ENCODE data around the gene SLC25A42. TPM values are rescaled to one million over a fixed set of nuclear protein-coding genes. Genes with fewer than 3 reads are reported as not detected.

Gene SLC25A42
- polyA plus RNA-seq, 2 of the 4 experiments (the other 2 are of a cell fraction), result 0.92 to 1.3 TPM

GRCh38 chr19:19083413-19084178 is 19.8 kb downstream of the SLC25A42 start:
- POLR2A ChIA-PET, result no interaction called here
- CTCF ChIA-PET, result no interaction called here
- H3K9me3 ChIP-seq, result no peaks in the 10 kb centered on the region
- FAIRE-seq, result no peak
- H3K4me1 ChIP-seq, result no peaks in the 10 kb centered on the region
- 55% methylated on average over 4 of the region's 10 CpGs for WGBS (ENCODE audit: missing lambda C conversion rate)
- TF ChIP-seq HDAC2 (IDR thresholded peaks at IDR 0.05) (no peak), HOXB13 (CRISPR knock-in tag; IDR thresholded peaks at IDR 0.05; ENCODE audit: low read depth) (no peak), MAZ (IDR thresholded peaks at IDR 0.05; ENCODE audit: borderline replicate concordance, low read depth, low read length) (no peak), MYC (IDR thresholded peaks at IDR 0.05; ENCODE audit: borderline replicate concordance, low read length) (no peak), JUN (IDR thresholded peaks at IDR 0.05) (no peak), POLR2A (IDR thresholded peaks at IDR 0.05; ENCODE audit: low read length) (no peak), PHF8 (IDR thresholded peaks at IDR 0.05; ENCODE audit: borderline replicate concordance, low read depth) (no peak), NR3C1 (IDR thresholded peaks at IDR 0.05) (no peak), RCOR1 (IDR thresholded peaks at IDR 0.05; ENCODE audit: low read depth, low read length) (no peak), GATA3 (IDR thresholded peaks at IDR 0.05; ENCODE audit: borderline replicate concordance) (no peak), RNF2 (IDR thresholded peaks at IDR 0.05; ENCODE audit: borderline replicate concordance, low read depth) (no peak), KDM1A (IDR thresholded peaks at IDR 0.05; ENCODE audit: low read depth) (no peak), HEYL (CRISPR knock-in tag; IDR thresholded peaks at IDR 0.05) (no peak), JUNB (IDR thresholded peaks at IDR 0.05) (no peak), EHMT2 (IDR thresholded peaks at IDR 0.05; ENCODE audit: low read depth) (no peak), HMGXB4 (CRISPR knock-in tag; IDR thresholded peaks at IDR 0.05; ENCODE audit: borderline replicate concordance) (no peak)
- TF ChIP-seq, protein P1, sequence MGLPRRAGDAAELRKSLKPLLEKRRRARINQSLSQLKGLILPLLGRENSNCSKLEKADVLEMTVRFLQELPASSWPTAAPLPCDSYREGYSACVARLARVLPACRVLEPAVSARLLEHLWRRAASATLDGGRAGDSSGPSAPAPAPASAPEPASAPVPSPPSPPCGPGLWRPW (IDR thresholded peaks at IDR 0.05), result no peak
- TF ChIP-seq, protein P2, sequence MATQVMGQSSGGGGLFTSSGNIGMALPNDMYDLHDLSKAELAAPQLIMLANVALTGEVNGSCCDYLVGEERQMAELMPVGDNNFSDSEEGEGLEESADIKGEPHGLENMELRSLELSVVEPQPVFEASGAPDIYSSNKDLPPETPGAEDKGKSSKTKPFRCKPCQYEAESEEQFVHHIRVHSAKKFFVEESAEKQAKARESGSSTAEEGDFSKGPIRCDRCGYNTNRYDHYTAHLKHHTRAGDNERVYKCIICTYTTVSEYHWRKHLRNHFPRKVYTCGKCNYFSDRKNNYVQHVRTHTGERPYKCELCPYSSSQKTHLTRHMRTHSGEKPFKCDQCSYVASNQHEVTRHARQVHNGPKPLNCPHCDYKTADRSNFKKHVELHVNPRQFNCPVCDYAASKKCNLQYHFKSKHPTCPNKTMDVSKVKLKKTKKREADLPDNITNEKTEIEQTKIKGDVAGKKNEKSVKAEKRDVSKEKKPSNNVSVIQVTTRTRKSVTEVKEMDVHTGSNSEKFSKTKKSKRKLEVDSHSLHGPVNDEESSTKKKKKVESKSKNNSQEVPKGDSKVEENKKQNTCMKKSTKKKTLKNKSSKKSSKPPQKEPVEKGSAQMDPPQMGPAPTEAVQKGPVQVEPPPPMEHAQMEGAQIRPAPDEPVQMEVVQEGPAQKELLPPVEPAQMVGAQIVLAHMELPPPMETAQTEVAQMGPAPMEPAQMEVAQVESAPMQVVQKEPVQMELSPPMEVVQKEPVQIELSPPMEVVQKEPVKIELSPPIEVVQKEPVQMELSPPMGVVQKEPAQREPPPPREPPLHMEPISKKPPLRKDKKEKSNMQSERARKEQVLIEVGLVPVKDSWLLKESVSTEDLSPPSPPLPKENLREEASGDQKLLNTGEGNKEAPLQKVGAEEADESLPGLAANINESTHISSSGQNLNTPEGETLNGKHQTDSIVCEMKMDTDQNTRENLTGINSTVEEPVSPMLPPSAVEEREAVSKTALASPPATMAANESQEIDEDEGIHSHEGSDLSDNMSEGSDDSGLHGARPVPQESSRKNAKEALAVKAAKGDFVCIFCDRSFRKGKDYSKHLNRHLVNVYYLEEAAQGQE (IDR thresholded peaks at IDR 0.05), result no peak
- TF ChIP-seq, protein P3, sequence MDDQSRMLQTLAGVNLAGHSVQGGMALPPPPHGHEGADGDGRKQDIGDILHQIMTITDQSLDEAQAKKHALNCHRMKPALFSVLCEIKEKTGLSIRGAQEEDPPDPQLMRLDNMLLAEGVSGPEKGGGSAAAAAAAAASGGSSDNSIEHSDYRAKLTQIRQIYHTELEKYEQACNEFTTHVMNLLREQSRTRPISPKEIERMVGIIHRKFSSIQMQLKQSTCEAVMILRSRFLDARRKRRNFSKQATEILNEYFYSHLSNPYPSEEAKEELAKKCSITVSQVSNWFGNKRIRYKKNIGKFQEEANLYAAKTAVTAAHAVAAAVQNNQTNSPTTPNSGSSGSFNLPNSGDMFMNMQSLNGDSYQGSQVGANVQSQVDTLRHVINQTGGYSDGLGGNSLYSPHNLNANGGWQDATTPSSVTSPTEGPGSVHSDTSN (IDR thresholded peaks at IDR 0.05), result no peak
- no peak for ATAC-seq
- H3K4me3 ChIP-seq, result no peak overlapping the region
- no peak overlapping the region for H3K4me2 ChIP-seq
- DNase-seq (ENCODE audit: low read depth in 1 of 2, low spot score in 1 of 2), result no peak
- H3K27ac ChIP-seq, result no peak overlapping the region

DNA sequence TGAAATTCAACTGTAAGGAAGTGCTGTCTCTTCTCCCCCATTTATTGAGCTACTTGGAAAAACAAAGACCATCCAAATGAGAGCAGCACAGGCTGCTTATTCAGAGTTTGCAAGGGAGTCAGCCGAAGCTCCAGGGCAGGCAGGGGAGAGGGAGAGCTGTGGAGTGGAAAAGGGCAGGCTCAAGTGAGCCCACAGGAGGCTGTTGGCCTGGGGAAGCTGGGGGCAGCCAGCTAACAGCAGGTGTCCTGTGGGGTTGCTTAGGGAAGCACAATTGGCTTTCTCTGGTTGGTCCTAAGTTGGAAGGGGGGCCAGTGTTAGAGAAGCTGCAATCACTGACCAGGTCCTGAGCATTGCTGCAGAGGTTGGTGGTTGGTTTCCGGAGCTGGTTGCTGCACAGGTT is 23.9 kb downstream of the SLC25A42 start:
- POLR2A ChIA-PET, result no interaction called here
- TF ChIP-seq RAD21 (conservative IDR thresholded peaks at IDR 0.05 in 1 of 2, IDR thresholded peaks at IDR 0.05 in 1 of 2) (no peak), EHMT2 (IDR thresholded peaks at IDR 0.05; ENCODE audit: low read depth) (no peak), CBX8 (IDR thresholded peaks at IDR 0.05) (no peak), POLR2A (IDR thresholded peaks at IDR 0.05; ENCODE audit: low read length) (no peak), KDM1A (IDR thresholded peaks at IDR 0.05; ENCODE audit: low read depth) (no peak), HOXB13 (CRISPR knock-in tag; IDR thresholded peaks at IDR 0.05; ENCODE audit: low read depth) (no peak), GATA3 (IDR thresholded peaks at IDR 0.05; ENCODE audit: borderline replicate concordance) (no peak)
- no peak for ATAC-seq
- CTCF ChIA-PET, result no interaction called here
- Histone ChIP-seq H3K4me3 (no peak overlapping the region), H3K4me2 (no peak overlapping the region), H3K9me3 (no peaks in the 10 kb centered on the region), H3K27ac (no peak overlapping the region), H3K4me1 (no peaks in the 10 kb centered on the region)
- 61% methylated on average over 2 of the region's 2 CpGs for WGBS (ENCODE audit: missing lambda C conversion rate)
- no peak for DNase-seq (ENCODE audit: low read depth in 1 of 2, low spot score in 1 of 2)
- no peak for FAIRE-seq
